Naive thymus-derived CD8-positive, alpha-beta T cell (primary cell): Measurements from ENCODE around the gene PTPRF. TPM values are rescaled to one million over a fixed set of nuclear protein-coding genes. Genes with fewer than 3 reads are reported as not detected.

ENCODE experiments used
- ATAC-seq, 2 donors: fragments of 150-1000 bp; cut with Tn5 transposase in 1 of 2; sonication (Bioruptor Pico), chemical (Tn5 transposase) in 1 of 2; 1 replicate in 1 of 2; 2 replicates in 1 of 2; pipeline ENCODE4 v1.10.0; 2021; ENCODE audit warnings: mild to moderate bottlenecking in 2 of 2, moderate library complexity in 2 of 2
- POLR2A ChIA-PET: fragments of 350-600 bp; sonication (Branson Sonifier 250); formaldehyde crosslinking; loops from one replicate; lab custom pipeline; 2021; ENCODE audit warnings: antibody characterized with exemption; lab: Charles Lee
- DNase-seq, 10 donors: peaks; one replicate each; pipeline versions ENCODE4 v3.0.0 to v3.0.0-alpha.2; 2020 to 2022
- H3K27ac Mint-ChIP-seq, 10 donors: one replicate each; pipeline ENCODE4 v1.8.0; 2020 to 2022; ENCODE audit warnings: mild to moderate bottlenecking in 10 of 10, mixed read lengths in 10 of 10, moderate library complexity in 4 of 10, inconsistent platforms in 1 of 10
- H3K27me3 Mint-ChIP-seq, 5 donors: one replicate each; pipeline ENCODE4 v1.8.0; 2021 to 2022; ENCODE audit warnings: mixed read lengths in 5 of 5
- H3K36me3 Mint-ChIP-seq, 3 donors: one replicate each; pipeline ENCODE4 v1.8.0; 2020 to 2022; ENCODE audit warnings: mixed read lengths in 3 of 3, mild to moderate bottlenecking in 2 of 3, inconsistent platforms in 1 of 3
- H3K4me1 Mint-ChIP-seq, 4 donors: one replicate each; pipeline ENCODE4 v1.8.0; 2021 to 2022; ENCODE audit warnings: mixed read lengths in 4 of 4
- H3K4me3 Mint-ChIP-seq, 10 donors: one replicate each; pipeline ENCODE4 v1.8.0; 2020 to 2022; ENCODE audit warnings: mild to moderate bottlenecking in 10 of 10, mixed read lengths in 10 of 10, moderate library complexity in 6 of 10, inconsistent platforms in 1 of 10
- H3K9me3 Mint-ChIP-seq, 9 donors: one replicate each; pipeline ENCODE4 v1.8.0; 2020 to 2022; ENCODE audit warnings: mixed read lengths in 9 of 9, mild to moderate bottlenecking in 3 of 9, inconsistent platforms in 1 of 9, moderate library complexity in 1 of 9
- polyA plus RNA-seq, 3 donors: library from polyadenylated mRNA; unstranded; fragments of 300-500 nt; fragmentation: Illumina TruSeq; gene quantifications; one replicate each; pipeline ENCODE4 v1.2.3, GENCODE V29; 2021
- total RNA-seq, 8 experiments: library from RNA in 2 of 8; stranded (reverse) in 2 of 8; gene quantifications; one replicate each; pipeline ENCODE4 v1.2.3 and lab custom pipeline; 2021 to 2026

The PTPRF gene
- total and polyA plus RNA-seq, 5 experiments from 2014 or later = 0.08 TPM; not detected in 4

DNA sequence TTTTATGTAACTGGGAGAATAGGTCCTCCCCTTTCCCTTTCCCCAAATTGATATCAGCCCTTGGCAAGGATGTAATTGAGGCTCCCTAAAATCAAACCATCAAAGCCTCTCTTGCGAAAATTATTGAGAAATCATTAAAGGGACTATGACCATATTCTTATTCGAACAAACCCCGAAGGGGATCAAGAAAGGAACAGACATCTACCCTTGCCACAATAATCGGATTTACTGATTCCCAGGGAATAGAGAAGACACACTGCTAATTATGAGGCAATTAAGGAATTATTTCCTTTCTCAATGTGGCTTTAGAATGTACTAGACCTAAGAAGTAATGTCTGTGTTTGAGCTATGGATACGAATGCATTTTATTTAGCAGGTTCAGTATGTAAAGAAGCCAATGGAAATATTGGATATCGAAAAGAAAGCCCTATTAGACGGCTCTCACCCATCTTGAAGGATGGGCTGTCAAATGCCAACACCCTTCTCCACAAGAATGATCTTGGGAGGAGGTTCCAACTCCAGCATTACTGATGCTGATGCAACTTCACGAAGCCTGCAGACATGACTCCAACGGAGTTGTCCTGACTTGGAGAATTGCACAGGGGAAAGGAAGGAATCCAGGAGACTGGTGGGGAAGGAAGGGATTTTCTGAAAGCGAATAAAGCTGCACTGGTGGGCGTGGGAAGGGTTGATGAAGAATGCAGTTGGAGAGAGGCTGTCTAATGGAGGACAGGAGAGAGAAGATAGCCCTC, 11.6 kb upstream of the PTPRF start:
- no peaks in the 10 kb centered on the region for H3K36me3 Mint-ChIP-seq

DNA sequence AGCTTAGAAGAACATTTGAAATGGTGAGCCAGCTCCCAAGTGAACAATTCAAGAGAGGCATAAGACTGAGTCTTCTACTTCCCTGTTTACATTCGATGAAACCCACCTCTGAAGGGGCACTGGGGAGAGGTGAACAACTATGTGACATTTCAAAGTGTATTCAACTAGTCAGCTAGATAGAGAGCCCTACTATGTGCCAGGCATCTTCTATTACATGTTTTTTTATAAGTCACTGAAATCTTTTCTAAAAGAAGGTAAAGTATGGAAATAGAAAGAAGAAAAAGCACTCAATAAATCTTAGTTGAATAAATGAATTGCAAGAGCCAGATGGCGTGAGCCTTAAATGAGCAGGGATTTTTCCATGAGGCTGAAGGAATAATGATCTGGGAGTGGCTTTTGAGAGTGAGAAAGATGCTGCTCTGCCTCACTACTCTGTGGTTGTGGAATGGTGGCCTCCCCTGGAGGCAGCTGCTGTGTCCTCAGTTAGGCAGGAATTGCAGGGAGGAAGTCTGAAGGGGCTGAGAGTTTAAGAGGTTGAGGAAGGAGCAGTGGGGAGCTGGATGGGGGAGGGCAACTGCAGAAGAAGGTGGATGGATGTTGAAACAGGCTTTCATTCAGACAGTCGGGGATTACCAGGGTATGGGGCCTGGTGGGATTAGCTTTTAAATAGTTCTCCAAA, 10.4 kb upstream of the PTPRF start:
- H3K27me3 Mint-ChIP-seq = peaks cover 19 to 68% (median 41%) of the 10 kb centered on the region in 5 donors
- H3K9me3 Mint-ChIP-seq = peaks cover 0 to 1% (median 0%) of the 10 kb centered on the region in 9 donors
- POLR2A ChIA-PET = no interaction called here

More for the DNA sequence above, 11.6 kb upstream of the PTPRF start:
- ATAC-seq = no peak
- H3K4me3 Mint-ChIP-seq = no peak overlapping the region
- no peak for DNase-seq
- peaks cover 18 to 57% (median 37%) of the 10 kb centered on the region in 5 donors for H3K27me3 Mint-ChIP-seq
- POLR2A ChIA-PET = no interaction called here
- H3K9me3 Mint-ChIP-seq = peaks cover 0 to 1% (median 0%) of the 10 kb centered on the region in 9 donors
- H3K4me1 Mint-ChIP-seq = peaks cover 0 to 2% (median 0%) of the 10 kb centered on the region in 4 donors
- H3K27ac Mint-ChIP-seq = peak overlapping the region in 1 of 10 donors; percentile 60

DNA sequence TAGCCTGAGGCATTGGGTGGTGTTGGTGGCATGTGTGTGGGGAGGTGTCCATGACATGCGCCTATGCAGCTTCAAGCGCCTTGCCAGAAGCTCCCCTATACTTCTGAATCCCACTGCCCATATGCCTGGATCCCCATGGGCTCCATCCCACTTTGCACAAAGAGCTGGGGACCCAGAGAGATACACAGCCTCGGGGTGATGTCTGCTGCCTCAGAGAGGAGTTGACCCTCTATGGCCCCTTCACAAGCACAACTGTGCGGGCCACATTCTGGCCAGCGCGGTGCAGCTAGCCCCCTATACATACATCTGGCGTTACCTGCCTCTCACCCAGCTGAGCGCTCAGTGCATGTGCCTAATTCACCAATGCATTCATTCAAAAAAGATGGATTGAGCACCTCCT, 9.6 kb upstream of the PTPRF start:
- DNase-seq = no peak
- no peak overlapping the region for H3K27ac Mint-ChIP-seq
- no peak overlapping the region for H3K4me3 Mint-ChIP-seq
- H3K4me1 Mint-ChIP-seq = peaks cover 0 to 2% (median 0%) of the 10 kb centered on the region in 4 donors
- no peaks in the 10 kb centered on the region for H3K36me3 Mint-ChIP-seq
- H3K27me3 Mint-ChIP-seq = peaks cover 19 to 75% (median 42%) of the 10 kb centered on the region in 5 donors
- peaks cover 0 to 1% (median 0%) of the 10 kb centered on the region in 9 donors for H3K9me3 Mint-ChIP-seq
- ATAC-seq = no peak
- POLR2A ChIA-PET = no interaction called here

More for the DNA sequence above, 10.4 kb upstream of the PTPRF start:
- Mint-ChIP-seq H3K36me3 (no peaks in the 10 kb centered on the region), H3K4me3 (no peak overlapping the region), H3K4me1 (peaks cover 0 to 2% (median 0%) of the 10 kb centered on the region in 4 donors), H3K27ac (peak overlapping the region in 1 of 10 donors; percentile 20)
- no peak for DNase-seq
- ATAC-seq = no peak

DNA sequence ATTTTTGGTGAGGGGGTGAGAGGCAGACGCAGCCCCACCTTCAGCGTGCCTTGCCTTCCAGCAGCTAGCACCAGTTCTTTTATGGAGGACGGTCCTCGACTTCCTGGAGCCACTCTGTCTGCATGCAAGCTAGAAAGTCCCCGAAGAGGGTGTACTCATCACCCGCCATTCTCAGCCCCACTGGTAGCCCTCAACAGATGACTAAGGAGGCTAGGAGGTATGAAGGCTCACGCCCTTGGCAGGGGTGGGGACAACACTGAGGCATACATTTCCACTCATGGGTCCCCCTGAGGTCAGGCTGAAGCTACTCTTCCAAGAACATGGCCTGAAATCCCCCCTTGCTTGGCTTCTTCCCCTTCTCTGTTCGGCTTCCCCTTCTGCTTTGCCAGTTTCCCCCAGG, 8.9 kb upstream of the PTPRF start:
- no peaks in the 10 kb centered on the region for H3K36me3 Mint-ChIP-seq
- H3K9me3 Mint-ChIP-seq = peaks cover 0 to 1% (median 0%) of the 10 kb centered on the region in 9 donors
- H3K4me1 Mint-ChIP-seq = peaks cover 0 to 2% (median 0%) of the 10 kb centered on the region in 4 donors
- H3K4me3 Mint-ChIP-seq = no peak overlapping the region
- no peak overlapping the region for H3K27ac Mint-ChIP-seq
- ATAC-seq (no peak), DNase-seq (no peak)
- peaks cover 18 to 75% (median 42%) of the 10 kb centered on the region in 5 donors for H3K27me3 Mint-ChIP-seq
- POLR2A ChIA-PET = no interaction called here

DNA sequence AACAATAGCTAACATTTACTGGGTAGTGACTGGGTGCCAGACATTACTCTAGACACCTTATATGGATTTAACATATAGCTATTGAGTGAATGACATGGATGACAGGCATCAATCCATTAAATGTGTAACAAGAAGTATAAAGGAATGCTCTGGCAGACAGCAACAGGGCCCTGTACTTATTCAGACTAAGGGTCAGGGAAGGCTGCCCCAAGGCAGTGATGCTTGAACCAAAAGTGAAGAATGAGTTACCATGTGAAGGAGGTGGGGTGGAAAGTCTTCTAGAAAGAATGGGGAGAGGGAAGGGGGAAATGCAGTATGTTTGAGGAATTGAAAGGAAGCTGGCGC, 8.3 kb upstream of the PTPRF start:
- Mint-ChIP-seq H3K36me3 (no peaks in the 10 kb centered on the region), H3K9me3 (peaks cover 0 to 1% (median 0%) of the 10 kb centered on the region in 9 donors)
- POLR2A ChIA-PET = no interaction called here

DNA sequence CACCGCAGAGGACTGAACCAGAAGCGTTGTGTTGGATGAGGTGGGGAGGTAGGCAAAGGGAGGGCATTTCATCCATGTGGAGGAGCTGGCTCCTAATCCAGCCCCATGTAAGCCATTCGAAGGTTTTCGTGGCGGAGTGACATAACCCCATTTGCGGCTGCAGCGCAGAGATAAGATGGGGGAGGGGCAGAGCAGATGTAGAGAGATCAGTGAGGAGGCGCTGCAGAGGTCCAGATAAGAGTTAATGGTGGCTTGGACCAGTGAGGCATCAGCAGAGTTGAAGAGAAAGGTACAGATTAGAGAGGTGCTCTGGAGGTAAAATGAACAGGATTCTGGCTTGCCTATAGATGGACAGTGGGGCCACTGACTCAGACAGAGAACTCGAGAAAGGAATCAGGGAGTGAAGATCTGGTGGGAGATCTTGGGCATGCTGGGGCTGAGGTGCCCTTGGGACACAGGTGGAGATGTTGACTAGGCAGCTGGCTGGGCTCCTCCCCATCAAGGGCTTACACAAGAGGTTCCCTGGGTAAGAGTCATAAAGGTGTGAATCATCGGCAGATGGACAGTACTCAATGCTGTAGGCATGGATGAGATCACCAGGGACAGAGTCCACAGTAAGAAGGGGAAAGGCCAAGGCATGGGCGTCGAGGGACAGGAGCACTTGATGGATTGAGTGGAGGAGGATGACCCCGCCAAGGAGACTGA, 7.8 kb upstream of the PTPRF start:
- ATAC-seq = no peak
- Mint-ChIP-seq H3K27ac (no peak overlapping the region), H3K27me3 (peaks cover 20 to 75% (median 42%) of the 10 kb centered on the region in 5 donors), H3K9me3 (peaks cover 0 to 1% (median 0%) of the 10 kb centered on the region in 9 donors), H3K4me3 (no peak overlapping the region), H3K36me3 (no peaks in the 10 kb centered on the region), H3K4me1 (peaks cover 0 to 2% (median 0%) of the 10 kb centered on the region in 4 donors)
- DNase-seq = no peak
- POLR2A ChIA-PET = interaction anchor here (0.7 kb wide), 1 partner anchor 67 kb away, joined by 4 read pairs; no protein-coding TSS in a partner anchor

More for the DNA sequence above, 8.3 kb upstream of the PTPRF start:
- H3K27ac Mint-ChIP-seq = peak overlapping the region in 1 of 10 donors; percentile 36
- peaks cover 0 to 2% (median 0%) of the 10 kb centered on the region in 4 donors for H3K4me1 Mint-ChIP-seq
- peaks cover 18 to 75% (median 42%) of the 10 kb centered on the region in 5 donors for H3K27me3 Mint-ChIP-seq
- no peak for DNase-seq
- no peak for ATAC-seq
- no peak overlapping the region for H3K4me3 Mint-ChIP-seq

DNA sequence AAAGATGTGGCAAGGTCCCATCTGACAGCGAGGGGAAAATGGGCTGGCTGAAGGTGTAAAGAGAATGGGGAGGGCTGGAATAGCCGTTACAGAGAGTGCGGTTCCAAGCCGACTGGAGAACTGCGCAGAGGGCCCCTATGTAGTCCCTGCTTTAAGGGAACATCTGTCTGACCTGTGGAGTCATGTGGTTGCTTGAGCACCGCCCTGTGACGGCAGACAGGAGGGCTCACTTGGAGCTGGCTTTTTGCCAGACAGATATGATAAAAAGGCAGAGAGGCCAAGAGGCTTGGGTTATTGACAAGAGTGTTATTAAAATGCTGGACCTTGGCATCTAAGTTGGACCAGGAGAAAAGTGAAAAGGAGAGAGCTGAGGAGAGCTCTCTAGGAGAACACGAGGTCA, 5.9 kb upstream of the PTPRF start:
- Mint-ChIP-seq H3K9me3 (no peaks in the 10 kb centered on the region), H3K36me3 (no peaks in the 10 kb centered on the region), H3K4me1 (peaks cover 0 to 8% (median 5%) of the 10 kb centered on the region in 4 donors), H3K27ac (no peak overlapping the region), H3K27me3 (peaks cover 24 to 76% (median 46%) of the 10 kb centered on the region in 5 donors), H3K4me3 (no peak overlapping the region)
- no peak for ATAC-seq
- no peak for DNase-seq
- POLR2A ChIA-PET = no interaction called here

DNA sequence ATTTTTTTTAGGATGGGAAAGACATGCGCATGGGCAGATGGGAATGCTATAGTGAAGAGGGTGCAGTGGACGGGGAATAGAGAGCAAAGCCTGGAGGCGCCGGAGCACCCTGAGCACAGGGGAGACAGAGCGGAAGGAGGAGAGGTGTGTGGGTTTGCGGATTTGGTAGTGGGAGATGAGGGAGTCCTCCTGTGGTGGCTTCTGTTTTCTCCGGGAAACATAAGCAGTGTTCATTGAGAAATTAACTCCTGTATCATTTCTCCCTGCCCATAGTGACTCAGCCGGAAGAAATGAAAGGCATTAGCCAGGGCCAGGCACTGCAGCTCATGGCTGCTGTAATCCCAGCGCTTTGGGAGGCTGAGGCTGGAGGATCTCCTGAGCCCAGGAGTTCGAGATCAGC, 4.7 kb upstream of the PTPRF start:
- H3K27ac Mint-ChIP-seq = no peak overlapping the region
- H3K36me3 Mint-ChIP-seq = peaks cover 0 to 4% (median 0%) of the 10 kb centered on the region in 3 donors
- DNase-seq (no peak), ATAC-seq (no peak)
- POLR2A ChIA-PET = no interaction called here
- no peak overlapping the region for H3K4me3 Mint-ChIP-seq
- H3K27me3 Mint-ChIP-seq = peaks cover 28 to 76% (median 47%) of the 10 kb centered on the region in 5 donors
- peaks cover 3 to 18% (median 13%) of the 10 kb centered on the region in 4 donors for H3K4me1 Mint-ChIP-seq
- H3K9me3 Mint-ChIP-seq = no peaks in the 10 kb centered on the region

DNA sequence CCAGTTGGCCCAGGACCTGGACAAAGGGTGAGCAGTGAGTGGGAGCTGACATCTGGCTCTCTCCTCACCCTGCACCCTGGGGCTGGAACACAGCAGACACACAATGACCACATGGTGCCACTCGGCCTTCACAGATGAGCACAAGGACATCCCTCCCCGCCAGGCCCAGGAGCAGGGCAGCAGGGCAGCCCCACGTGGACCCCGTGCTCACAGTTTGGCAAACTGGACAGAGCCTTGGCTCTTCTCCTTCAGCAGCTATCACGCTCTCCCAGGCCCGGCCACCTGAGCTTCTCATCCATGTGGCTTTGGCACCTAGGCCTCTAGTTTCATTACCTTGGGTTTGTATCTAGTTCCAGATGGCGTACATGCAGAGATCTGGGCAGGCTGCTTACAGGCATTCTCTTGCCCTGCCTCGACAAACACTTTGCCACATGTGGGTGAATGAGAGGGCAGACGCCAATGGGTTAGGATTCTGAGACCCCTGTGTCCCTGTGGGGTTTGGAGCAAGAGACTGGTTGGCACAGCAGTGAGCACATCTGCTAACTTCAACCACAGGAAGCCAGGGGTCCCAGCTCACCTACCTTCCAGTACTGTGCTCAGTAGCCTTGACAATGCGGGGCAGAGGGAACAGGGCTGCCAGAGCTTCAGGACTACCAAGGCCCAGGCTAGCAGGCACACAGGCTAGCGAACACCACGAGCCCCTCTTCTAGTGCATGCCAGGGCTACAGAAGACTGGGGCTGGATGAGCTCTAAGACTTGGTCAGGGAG, 3.4 kb upstream of the PTPRF start:
- Mint-ChIP-seq H3K27me3 (peaks cover 26 to 73% (median 45%) of the 10 kb centered on the region in 5 donors), H3K4me3 (no peak overlapping the region), H3K4me1 (peaks cover 6 to 25% (median 17%) of the 10 kb centered on the region in 4 donors), H3K27ac (no peak overlapping the region), H3K36me3 (peaks cover 0 to 8% (median 0%) of the 10 kb centered on the region in 3 donors), H3K9me3 (no peaks in the 10 kb centered on the region)
- ATAC-seq = no peak
- no peak for DNase-seq
- POLR2A ChIA-PET = no interaction called here

DNA sequence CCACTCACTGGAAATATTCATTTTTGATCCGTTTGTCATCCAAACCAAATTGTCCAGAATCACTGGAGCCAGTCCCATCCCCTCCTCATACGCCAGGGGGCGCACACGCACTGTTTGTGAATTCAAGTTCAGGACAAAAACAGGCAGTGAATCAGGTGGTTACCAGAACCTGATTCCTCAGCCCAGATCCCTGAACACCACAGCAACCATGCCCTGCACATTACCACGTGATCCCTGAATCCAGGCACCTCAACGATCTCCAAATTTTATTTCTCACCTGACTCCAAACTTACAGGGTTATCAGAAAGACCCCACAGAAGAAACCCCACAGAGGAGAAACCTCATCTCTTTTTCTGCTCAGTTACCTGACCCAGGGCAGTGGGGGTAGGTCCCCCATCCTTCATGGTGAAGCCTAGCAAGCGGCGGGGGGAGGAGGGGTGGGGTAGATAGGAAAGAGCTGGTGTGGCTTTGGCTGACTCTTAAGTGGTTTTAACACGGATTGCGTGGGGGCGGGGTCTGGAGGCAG, 1.4 kb upstream of the PTPRF start:
- Mint-ChIP-seq H3K4me3 (peak overlapping the region in 8 of 10 donors; percentile 47 to 86 (median 68)), H3K9me3 (no peaks in the 10 kb centered on the region), H3K27me3 (peaks cover 32 to 73% (median 44%) of the 10 kb centered on the region in 5 donors), H3K36me3 (peaks cover 0 to 11% (median 0%) of the 10 kb centered on the region in 3 donors), H3K27ac (no peak overlapping the region), H3K4me1 (peaks cover 6 to 25% (median 19%) of the 10 kb centered on the region in 4 donors)
- ATAC-seq (peak; percentile 69 to 72), DNase-seq (peak; percentile 59 to 89 (median 75))
- POLR2A ChIA-PET = interaction anchor here (1.4 kb wide), 1 partner anchor 507 kb away, joined by 3 read pairs; no protein-coding TSS in a partner anchor

DNA sequence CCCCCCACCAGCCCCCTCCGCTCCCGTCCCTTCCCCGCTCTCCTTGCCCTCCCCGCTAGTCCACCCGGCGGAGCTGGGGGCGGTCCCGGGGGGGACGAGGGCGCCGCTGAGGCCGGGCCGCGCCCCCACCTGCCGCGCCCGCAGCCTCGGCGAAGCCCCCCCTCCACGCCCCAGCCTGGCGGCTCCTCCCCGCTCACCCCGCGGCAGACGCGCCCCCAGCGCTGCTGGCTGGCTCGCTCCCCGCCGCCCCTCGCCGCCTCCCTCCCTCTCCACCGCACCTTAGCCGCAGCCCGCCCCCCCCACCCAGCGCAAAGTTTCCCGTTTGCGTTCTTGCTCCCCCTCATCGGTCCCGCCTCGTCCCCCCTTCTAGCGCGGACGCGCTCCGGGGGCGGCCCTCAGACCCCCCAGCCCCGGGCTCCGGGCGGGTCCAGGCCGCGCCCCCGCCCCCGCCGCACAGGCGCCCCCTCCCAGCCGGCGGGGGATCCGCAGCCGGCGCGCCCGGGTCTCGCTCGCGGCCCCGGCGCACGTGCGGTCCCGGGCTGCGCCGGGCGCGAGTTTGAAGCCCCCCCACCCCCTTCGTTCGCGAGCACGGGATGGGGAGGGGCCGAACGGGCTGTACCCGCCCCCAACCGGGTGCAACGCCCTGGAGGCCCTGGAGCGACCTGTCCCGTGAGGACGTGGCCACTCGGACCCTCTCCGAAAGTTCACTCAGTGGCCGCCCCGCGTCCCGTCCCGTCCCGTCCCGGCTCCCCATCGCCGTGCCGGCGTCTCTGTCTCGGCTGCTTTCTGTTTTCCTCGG, 623 bp downstream of the PTPRF start:
- Mint-ChIP-seq H3K9me3 (no peaks in the 10 kb centered on the region), H3K36me3 (peaks cover 0 to 11% (median 0%) of the 10 kb centered on the region in 3 donors), H3K27ac (peak overlapping the region in 5 of 10 donors; percentile 64 to 92 (median 75)), H3K27me3 (peaks cover 33 to 59% (median 42%) of the 10 kb centered on the region in 5 donors), H3K4me3 (peak overlapping the region; percentile 80 to 98 (median 90)), H3K4me1 (peaks cover 6 to 25% (median 19%) of the 10 kb centered on the region in 4 donors)
- POLR2A ChIA-PET = interaction anchor here (0.6 kb wide), 1 partner anchor 26 kb away, joined by 4 read pairs; no protein-coding TSS in a partner anchor
- DNase-seq (peak in 5 of 10 donors; percentile 11 to 30 (median 21)), ATAC-seq (peak; percentile 63 to 68)
